ENCODE measurements around the gene CYP26C1. TPM values are rescaled to one million over a fixed set of nuclear protein-coding genes. Genes with fewer than 3 reads are reported as not detected.
"Not testable (repeated sequence)": the region's sequence is repeated elsewhere in the genome, so short reads cannot be mapped to it uniquely, and the experiment has no call there.

CYP26C1 gene
- total RNA-seq, 6 donors from 2014 or later = 0.22 to 0.46 (median 0.37) TPM; not detected in 1

DNA sequence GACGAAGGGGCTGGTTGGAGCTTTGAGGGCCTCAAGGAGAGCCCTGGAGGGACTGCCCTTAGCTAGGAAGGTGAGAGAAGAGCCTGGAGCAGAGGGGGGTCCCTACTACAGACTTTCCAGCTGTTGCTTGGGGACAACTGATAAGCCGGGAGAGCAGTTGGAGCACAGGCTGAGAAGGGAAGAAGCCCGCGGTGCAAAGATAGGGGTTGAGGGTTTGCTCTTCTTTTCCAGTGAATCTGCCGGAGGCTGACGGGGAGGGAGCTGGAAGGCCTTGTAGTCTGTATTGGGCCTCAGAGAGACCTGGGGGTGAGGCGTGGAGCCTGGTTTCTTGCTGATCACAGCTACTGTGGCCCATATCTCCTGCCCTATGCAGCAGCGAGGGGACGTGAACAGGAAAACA, 36.8 kb downstream of the CYP26C1 start:
- WGBS, 2 donors = 73 to 90% methylated on average over 7 to 8 of the region's 9 CpGs
- DNase-seq (no peak), ATAC-seq (ENCODE audit: low FRiP score in 2 of 2) (peak in 1 of 2 donors; percentile 43)

DNA sequence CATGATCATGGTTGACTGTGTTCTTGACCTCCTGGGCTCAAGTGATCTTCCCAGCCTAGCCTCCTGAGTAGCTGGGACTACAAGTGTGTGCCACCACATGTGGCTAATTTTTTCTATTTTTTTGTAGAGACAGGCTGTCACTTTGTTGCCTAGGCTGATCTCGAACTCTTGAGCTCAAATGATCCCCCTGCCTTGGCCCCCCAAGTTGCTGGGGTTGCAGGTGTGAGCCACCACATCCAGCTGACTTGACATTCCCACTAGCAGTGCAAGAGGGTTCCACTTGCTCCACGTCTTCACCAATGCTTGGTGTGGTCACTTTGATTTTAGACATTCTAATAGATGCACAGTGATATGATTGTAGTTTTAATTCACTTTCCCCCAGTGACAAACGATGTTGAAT, 38.2 kb downstream of the CYP26C1 start:
- Histone ChIP-seq H3K27ac (no peak overlapping the region), H3K36me3 (no peaks in the 10 kb centered on the region), H3K9me3 (peaks cover 0 to 1% (median under 1%) of the 10 kb centered on the region in 4 donors), H3K27me3 (no peaks in the 10 kb centered on the region), H3K4me3 (no peak overlapping the region), H3K4me1 (no peaks in the 10 kb centered on the region)
- 85 to 96% methylated on average over 3 of the region's 3 CpGs for WGBS, 2 donors
- no peak for TF ChIP-seq POLR2AphosphoS5 (IDR thresholded peaks at IDR 0.05)
- ATAC-seq (ENCODE audit: low FRiP score in 2 of 2) (no peak), DNase-seq (no peak)

More for the DNA sequence above, 36.8 kb downstream of the CYP26C1 start:
- no peak overlapping the region for H3K4me3 ChIP-seq
- H3K27me3 ChIP-seq = no peaks in the 10 kb centered on the region
- no peaks in the 10 kb centered on the region for H3K4me1 ChIP-seq
- no peaks in the 10 kb centered on the region for H3K36me3 ChIP-seq
- H3K9me3 ChIP-seq = no peaks in the 10 kb centered on the region
- TF ChIP-seq POLR2A (IDR thresholded peaks at IDR 0.05) (no peak), POLR2AphosphoS5 (IDR thresholded peaks at IDR 0.05) (no peak), EP300 (IDR thresholded peaks at IDR 0.05) (no peak)
- TF ChIP-seq, protein P1, sequence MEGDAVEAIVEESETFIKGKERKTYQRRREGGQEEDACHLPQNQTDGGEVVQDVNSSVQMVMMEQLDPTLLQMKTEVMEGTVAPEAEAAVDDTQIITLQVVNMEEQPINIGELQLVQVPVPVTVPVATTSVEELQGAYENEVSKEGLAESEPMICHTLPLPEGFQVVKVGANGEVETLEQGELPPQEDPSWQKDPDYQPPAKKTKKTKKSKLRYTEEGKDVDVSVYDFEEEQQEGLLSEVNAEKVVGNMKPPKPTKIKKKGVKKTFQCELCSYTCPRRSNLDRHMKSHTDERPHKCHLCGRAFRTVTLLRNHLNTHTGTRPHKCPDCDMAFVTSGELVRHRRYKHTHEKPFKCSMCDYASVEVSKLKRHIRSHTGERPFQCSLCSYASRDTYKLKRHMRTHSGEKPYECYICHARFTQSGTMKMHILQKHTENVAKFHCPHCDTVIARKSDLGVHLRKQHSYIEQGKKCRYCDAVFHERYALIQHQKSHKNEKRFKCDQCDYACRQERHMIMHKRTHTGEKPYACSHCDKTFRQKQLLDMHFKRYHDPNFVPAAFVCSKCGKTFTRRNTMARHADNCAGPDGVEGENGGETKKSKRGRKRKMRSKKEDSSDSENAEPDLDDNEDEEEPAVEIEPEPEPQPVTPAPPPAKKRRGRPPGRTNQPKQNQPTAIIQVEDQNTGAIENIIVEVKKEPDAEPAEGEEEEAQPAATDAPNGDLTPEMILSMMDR (IDR thresholded peaks at IDR 0.05) = no peak
- H3K27ac ChIP-seq = no peak overlapping the region

DNA sequence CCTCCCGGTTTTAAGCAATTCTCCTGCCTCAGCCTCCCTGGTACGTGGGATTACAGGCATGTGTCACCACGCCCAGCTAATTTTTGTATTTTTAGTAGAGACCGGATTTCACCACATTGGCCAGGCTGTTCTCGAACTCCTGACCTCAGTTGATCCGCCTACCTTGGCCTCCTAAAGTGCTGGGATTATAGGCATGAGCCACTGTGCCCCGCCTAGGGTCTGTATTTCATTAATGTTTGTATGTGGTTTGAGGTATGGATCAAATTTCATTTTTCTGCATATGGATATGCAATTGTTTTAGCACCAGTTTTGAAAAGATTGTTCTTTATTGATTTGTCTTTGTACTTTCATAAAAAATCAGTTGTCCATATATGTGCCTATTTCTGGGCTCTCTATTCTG, 39.1 kb downstream of the CYP26C1 start:
- 93 to 94% methylated on average over 7 of the region's 7 CpGs for WGBS, 2 donors
- Histone ChIP-seq H3K27ac (no peak overlapping the region), H3K27me3 (no peaks in the 10 kb centered on the region), H3K9me3 (peaks cover 0 to 6% (median 2%) of the 10 kb centered on the region in 4 donors), H3K4me1 (no peaks in the 10 kb centered on the region), H3K36me3 (no peaks in the 10 kb centered on the region), H3K4me3 (no peak overlapping the region)
- DNase-seq = no peak
- ATAC-seq (ENCODE audit: low FRiP score in 2 of 2) = no peak
- TF ChIP-seq POLR2AphosphoS5 (IDR thresholded peaks at IDR 0.05) = no peak
- no peak for TF ChIP-seq EP300 (IDR thresholded peaks at IDR 0.05)
- TF ChIP-seq POLR2A (IDR thresholded peaks at IDR 0.05) = no peak
- TF ChIP-seq, protein P1 (IDR thresholded peaks at IDR 0.05) = no peak

DNA sequence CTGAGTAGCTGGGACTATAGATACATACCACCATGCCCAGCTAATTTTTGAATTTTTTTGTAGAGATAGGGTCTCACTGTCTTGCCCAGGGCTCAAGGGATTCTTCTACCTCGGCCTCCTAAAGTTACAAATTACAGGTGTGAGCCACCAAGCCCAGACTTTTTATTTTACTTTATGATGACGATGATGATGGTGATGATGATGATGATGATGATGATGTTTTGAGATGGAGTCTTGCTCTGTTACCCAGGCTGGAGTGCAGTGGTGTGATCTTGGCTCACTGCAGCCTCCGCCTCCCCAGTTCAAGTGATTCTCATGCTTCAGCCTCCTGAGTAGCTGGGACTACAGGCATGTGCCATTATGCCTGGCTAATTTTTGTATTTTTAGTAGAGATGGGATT, 40.5 kb downstream of the CYP26C1 start:
- H3K36me3 ChIP-seq; H3K4me1 ChIP-seq; H3K27ac ChIP-seq; H3K9me3 ChIP-seq; DNase-seq; H3K4me3 ChIP-seq; ATAC-seq (ENCODE audit: low FRiP score in 2 of 2); H3K27me3 ChIP-seq: not testable (repeated sequence)
- WGBS, 2 donors = 93 to 96% methylated on average over 3 of the region's 3 CpGs

DNA sequence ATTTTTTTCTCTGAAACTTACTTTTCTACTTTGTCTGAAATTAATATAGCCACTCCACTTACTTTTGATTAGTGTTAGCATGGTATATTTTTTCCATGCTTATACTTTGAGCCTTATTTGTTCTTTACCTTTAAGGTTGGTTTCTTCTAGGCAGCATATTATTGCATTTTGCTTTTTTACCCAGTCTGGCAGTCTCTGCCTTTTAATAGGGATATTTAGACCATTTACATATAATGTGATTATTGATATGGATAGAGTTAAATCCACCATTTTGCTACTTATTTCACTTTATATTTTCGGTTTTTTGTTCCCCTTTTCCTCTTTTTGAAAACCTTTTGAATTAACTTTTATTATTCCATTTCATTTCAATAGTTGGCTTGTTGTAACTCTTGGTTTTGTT, 43.4 kb downstream of the CYP26C1 start:
- ATAC-seq (ENCODE audit: low FRiP score in 2 of 2) (no peak), DNase-seq (no peak)
- no peaks in the 10 kb centered on the region for H3K36me3 ChIP-seq
- H3K9me3 ChIP-seq = peaks cover 0 to 6% (median 2%) of the 10 kb centered on the region in 4 donors
- no peaks in the 10 kb centered on the region for H3K4me1 ChIP-seq
- 87 to 92% methylated on average over 1 of the region's 1 CpG for WGBS, 2 donors
- no peak overlapping the region for H3K4me3 ChIP-seq
- H3K27me3 ChIP-seq = no peaks in the 10 kb centered on the region
- TF ChIP-seq POLR2A (IDR thresholded peaks at IDR 0.05) = no peak
- TF ChIP-seq, protein P1 (IDR thresholded peaks at IDR 0.05) = no peak
- TF ChIP-seq EP300 (IDR thresholded peaks at IDR 0.05) = no peak
- no peak for TF ChIP-seq POLR2AphosphoS5 (IDR thresholded peaks at IDR 0.05)
- H3K27ac ChIP-seq = no peak overlapping the region

DNA sequence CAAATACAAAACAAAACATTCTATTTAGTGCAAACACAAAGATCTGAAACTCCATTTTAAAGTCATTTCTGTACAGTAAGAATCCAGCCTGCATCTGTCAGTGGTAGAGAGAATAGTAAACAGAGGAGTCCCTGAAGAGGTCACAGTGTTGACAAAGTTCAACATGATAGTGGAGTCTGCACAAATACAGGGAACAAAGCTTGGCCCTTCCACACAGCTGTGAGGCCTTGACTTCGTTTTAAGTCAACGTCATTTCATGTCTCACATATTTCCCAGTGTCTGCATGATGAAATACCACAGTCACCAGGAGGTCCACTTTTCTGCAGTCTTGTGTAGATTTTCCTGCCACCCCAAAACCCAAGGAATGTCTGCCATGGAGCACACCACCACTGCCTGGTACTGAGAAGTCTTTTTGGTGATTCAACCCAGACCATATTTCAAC, 46.1 kb downstream of the CYP26C1 start:
- 64 to 68% methylated on average over 2 of the region's 2 CpGs for WGBS, 2 donors
- TF ChIP-seq POLR2A (IDR thresholded peaks at IDR 0.05) = no peak
- TF ChIP-seq POLR2AphosphoS5 (IDR thresholded peaks at IDR 0.05) = no peak
- TF ChIP-seq, protein P1 (IDR thresholded peaks at IDR 0.05) = no peak
- no peak for TF ChIP-seq EP300 (IDR thresholded peaks at IDR 0.05)

More for the DNA sequence above, 46.1 kb downstream of the CYP26C1 start:
- Histone ChIP-seq H3K27ac (no peak overlapping the region), H3K36me3 (no peaks in the 10 kb centered on the region), H3K27me3 (no peaks in the 10 kb centered on the region), H3K4me3 (no peak overlapping the region), H3K9me3 (peaks cover 0 to 6% (median 2%) of the 10 kb centered on the region in 4 donors), H3K4me1 (no peaks in the 10 kb centered on the region)
- ATAC-seq (ENCODE audit: low FRiP score in 2 of 2) = no peak
- no peak for DNase-seq

Data from upper lobe of left lung (tissue), 6 donors.